ENCODE measurements around the gene DNAJC18.
"Not testable (repeated sequence)": the region's sequence is repeated elsewhere in the genome, so short reads cannot be mapped to it uniquely, and the experiment has no call there.

The DNAJC18 gene

GRCh38 chr5:139388198-139388821 is 51.0 kb downstream of the DNAJC18 start:
- peak overlapping the region; percentile 21 for H3K4me3 ChIP-seq (ENCODE audit: low read depth, low read length)
- TF ChIP-seq CTCF (IDR thresholded peaks at IDR 0.05; ENCODE audit: low read depth, low read length) (no peak), MAX (IDR thresholded peaks at IDR 0.05; ENCODE audit: low read depth, low read length) (0 out of 2 replicates have a peak, but pooled peaks have one; percentile 13), POLR2A (IDR thresholded peaks at IDR 0.05; ENCODE audit: extremely low read depth, insufficient read length) (peak; percentile 19), MYC (IDR thresholded peaks at IDR 0.05; ENCODE audit: low read depth, low read length) (peak; percentile 23; the same call in 1 of the 2 replicates)
- peak; percentile 93 for DNase-seq (ENCODE audit: low read depth)

GRCh38 chr5:139387611-139388197 is 51.6 kb downstream of the DNAJC18 start:
- peak overlapping the region; percentile 21 for H3K4me3 ChIP-seq (ENCODE audit: low read depth, low read length)
- no peak for DNase-seq (ENCODE audit: low read depth)
- no peak for TF ChIP-seq POLR2A (IDR thresholded peaks at IDR 0.05; ENCODE audit: extremely low read depth, insufficient read length)
- TF ChIP-seq CTCF (IDR thresholded peaks at IDR 0.05; ENCODE audit: low read depth, low read length) = no peak
- no peak for TF ChIP-seq MYC (IDR thresholded peaks at IDR 0.05; ENCODE audit: low read depth, low read length)
- no peak for TF ChIP-seq MAX (IDR thresholded peaks at IDR 0.05; ENCODE audit: low read depth, low read length)

GRCh38 chr5:139386956-139387355 is 52.4 kb downstream of the DNAJC18 start:
- not testable (repeated sequence) for H3K4me3 ChIP-seq (ENCODE audit: low read depth, low read length); DNase-seq (ENCODE audit: low read depth)

GRCh38 chr5:139386050-139386438 is 53.3 kb downstream of the DNAJC18 start:
- H3K4me3 ChIP-seq (ENCODE audit: low read depth, low read length) = no peak overlapping the region
- TF ChIP-seq MAX (IDR thresholded peaks at IDR 0.05; ENCODE audit: low read depth, low read length) (no peak), MYC (IDR thresholded peaks at IDR 0.05; ENCODE audit: low read depth, low read length) (0 out of 2 replicates have a peak, but pooled peaks have one; percentile 19)
- peak; percentile 87 for DNase-seq (ENCODE audit: low read depth)

GRCh38 chr5:139385061-139386049 is 54.0 kb downstream of the DNAJC18 start:
- peak overlapping the region; percentile 23 for H3K4me3 ChIP-seq (ENCODE audit: low read depth, low read length)
- TF ChIP-seq MYC (IDR thresholded peaks at IDR 0.05; ENCODE audit: low read depth, low read length) (no peak), CTCF (IDR thresholded peaks at IDR 0.05; ENCODE audit: low read depth, low read length) (no peak), POLR2A (IDR thresholded peaks at IDR 0.05; ENCODE audit: extremely low read depth, insufficient read length) (no peak), MAX (IDR thresholded peaks at IDR 0.05; ENCODE audit: low read depth, low read length) (no peak)
- peak; percentile 78 for DNase-seq (ENCODE audit: low read depth)

GRCh38 chr5:139384591-139385051 is 54.7 kb downstream of the DNAJC18 start:
- H3K4me3 ChIP-seq (ENCODE audit: low read depth, low read length) = no peak overlapping the region
- no peak for TF ChIP-seq MYC (IDR thresholded peaks at IDR 0.05; ENCODE audit: low read depth, low read length)
- no peak for TF ChIP-seq CTCF (IDR thresholded peaks at IDR 0.05; ENCODE audit: low read depth, low read length)
- no peak for TF ChIP-seq MAX (IDR thresholded peaks at IDR 0.05; ENCODE audit: low read depth, low read length)
- no peak for TF ChIP-seq POLR2A (IDR thresholded peaks at IDR 0.05; ENCODE audit: extremely low read depth, insufficient read length)
- peak; percentile 60 for DNase-seq (ENCODE audit: low read depth)
